ENCODE data around the gene CDH4.

CDH4 gene

GRCh38 chr20:61285691-61286090 lies 33.6 kb downstream of the CDH4 start:
- DNase-seq, result no peak

DNA sequence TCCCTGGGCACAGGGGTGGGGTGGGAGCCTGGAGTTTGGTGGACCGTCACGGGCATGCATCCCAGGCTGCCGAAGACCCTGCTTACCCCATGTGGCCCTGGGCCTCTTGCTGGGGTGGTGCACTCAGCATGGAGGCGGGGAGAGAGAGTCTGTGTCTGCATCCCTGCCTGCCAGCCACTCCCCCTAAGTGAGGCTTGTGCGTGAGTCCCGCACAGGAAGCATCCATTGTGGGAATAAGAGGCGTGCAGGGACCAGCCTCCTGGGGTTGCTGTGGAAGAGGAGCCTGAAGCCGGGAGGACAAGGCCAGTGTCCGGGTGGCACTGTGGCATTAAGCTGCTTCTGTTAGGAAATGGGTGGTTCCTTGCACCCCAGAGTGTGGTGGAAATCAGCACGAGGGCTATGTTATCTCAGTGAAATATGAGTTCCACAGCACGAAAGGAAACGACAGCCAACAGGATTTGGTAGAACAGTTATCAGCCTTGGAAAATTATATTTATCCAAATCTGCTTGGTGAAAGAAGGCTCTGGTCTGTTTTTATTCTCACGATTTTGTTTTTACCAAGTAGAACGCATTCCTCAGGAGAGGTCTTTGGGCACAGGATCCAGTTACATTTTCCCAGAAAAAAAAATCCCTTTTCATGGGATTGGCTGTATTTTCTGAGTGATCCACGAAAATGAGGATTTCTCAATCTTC lies 35.7 kb downstream of the CDH4 start:
- no peak for DNase-seq

GRCh38 chr20:61288331-61288784 lies 36.3 kb downstream of the CDH4 start:
- DNase-seq, result no peak

GRCh38 chr20:61289166-61289565 lies 37.1 kb downstream of the CDH4 start:
- DNase-seq, result no peak

- DNase-seq, result no peak
Observed at GRCh38 chr20:61290721-61291120, 38.7 kb downstream of the CDH4 start.

- DNase-seq, result no peak
Observed at GRCh38 chr20:61291166-61291829, 39.2 kb downstream of the CDH4 start.

DNA sequence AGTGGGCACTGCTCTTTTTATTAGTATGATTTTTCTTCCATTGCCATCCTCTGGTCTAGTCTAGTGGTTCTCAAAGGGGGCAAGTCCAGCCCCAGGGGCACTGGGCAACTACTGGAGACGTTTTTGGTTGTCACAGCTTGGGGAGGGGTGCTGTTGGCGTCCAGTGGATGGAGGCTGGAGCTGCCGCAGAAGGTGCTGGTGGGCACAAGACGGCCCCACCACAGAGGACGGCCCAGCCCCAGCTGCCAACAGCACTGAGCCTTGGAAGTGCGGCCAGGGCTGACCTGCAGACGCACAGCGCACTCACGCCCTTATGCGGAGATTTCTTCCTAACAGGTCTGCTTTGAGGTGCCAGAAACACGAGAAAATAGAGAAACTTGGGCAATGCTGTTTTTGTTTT lies 40.3 kb downstream of the CDH4 start:
- no peak for DNase-seq

DNA sequence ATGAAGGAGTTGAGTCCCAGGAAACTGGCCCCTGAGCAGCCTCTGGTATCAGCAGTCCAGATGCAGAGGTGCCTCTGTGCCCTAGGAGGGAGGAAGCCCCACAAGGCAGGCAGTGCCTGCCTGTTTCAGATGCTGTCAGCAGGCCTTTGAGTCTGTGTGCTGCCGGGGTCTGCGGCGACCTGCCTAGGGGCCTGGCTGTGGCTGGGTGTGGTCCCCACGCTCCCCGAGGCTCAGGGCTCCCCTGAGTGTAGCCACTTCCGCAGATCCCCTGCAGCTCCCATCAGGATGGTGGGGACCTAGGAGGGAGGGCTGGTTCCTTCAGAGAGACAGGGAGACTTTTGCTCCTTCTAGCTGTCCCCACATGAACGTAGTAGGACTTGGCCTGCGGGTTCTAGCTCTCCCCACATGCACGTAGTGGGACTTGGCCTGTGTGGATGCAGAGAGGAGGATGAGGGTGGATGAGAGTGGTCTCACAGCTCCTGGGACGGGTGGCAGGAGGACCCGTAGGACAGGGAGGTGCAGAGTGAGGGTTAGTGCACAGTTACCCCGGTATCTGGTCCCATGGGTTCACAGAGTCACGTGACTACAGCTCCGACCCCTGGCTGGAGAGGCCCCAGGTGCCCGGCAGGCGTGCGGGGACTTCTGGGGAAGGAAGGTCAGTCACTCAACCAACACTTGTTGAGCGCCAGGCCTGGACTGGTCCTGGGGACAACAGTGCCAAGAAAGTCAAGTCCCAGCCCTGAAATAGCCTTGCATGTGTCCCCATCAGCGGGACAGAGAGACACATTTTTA lies 41.0 kb downstream of the CDH4 start:
- no peak for DNase-seq

- DNase-seq, result no peak
Observed at GRCh38 chr20:61293951-61294350, 41.9 kb downstream of the CDH4 start.

DNA sequence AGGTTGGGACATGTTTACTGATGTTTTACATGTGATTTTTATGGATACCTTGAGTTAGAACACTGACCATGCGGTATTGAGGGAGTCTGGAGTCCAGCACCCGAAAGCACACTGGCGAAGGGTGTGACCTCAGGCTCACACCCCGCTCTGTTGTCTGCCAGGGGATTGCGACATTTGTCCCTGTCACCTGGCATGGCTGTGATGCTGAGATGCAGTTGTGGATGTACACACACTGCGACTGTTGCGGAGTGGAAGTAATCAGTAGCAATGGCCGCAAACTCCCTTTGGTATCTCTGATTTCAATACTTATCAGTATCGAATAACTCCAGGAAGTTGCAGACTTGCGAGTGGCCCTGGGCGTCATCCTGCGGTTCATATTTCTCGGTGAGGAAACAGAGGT lies 43.2 kb downstream of the CDH4 start:
- DNase-seq, result no peak

- no peak for DNase-seq
Observed at GRCh38 chr20:61295682-61296628, 43.9 kb downstream of the CDH4 start.

GRCh38 chr20:61296629-61297019 lies 44.6 kb downstream of the CDH4 start:
- no peak for DNase-seq

DNA sequence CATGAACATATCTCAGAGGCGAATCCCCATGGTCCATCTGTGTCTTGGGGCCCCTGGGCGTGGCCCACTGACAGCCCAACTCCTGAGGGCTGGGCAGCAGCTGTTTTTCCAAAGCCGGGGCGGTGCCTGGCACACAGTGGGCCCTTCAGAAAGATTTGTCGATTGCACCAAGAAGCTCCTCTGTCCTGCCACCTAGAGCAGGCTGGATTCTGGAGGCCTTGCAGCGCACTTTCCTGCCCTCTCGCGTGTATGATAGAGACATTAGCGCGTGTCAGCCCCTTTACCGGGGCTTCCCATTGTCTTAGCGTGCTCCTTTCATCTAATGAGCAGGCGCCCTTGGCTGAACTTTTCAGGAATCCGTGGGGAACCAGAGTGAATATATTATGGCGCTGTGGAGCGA lies 45.4 kb downstream of the CDH4 start:
- no peak for DNase-seq

DNA sequence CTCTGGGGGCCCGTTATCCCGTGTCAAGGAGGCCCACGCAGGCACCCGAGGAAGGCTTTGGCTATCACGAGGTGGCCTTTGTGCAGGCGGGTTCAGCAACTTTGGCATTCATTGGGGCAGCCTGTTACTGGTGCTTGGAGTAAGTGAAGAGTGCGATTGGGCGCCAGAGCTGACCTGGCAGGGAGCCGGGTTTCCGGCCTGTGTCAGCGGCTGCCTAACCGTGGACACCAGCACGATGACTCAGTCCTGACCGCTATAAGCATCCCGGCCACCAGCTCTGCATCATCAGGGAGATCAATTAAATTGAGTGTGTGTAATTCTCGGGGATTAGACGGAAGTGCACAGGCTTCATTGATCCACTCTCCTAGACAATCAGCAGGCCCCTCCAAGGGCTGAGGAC lies 45.9 kb downstream of the CDH4 start:
- DNase-seq, result no peak

- DNase-seq, result no peak
Observed at GRCh38 chr20:61298661-61299060, 46.6 kb downstream of the CDH4 start.

DNA sequence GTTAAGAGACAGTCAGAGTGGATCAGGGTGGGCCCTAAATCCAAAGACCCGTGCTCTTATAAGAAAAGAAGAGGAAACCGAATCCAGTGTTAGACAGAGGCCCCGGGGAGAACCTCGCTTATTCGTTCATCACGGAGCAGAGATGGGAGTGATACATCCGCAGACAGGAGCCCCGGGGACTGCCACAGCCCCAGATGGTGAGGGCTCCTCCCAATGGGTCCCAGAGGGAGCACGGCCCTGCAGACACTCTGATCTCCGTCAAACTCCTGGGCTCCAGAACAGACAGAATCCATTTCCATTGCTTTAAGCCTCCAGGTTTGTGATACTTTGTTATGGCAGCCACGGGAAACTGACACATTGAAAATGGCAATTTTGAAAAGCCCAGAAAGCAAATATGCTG lies 47.0 kb downstream of the CDH4 start:
- DNase-seq, result no peak

- DNase-seq, result no peak
Observed at GRCh38 chr20:61299618-61300017, 47.6 kb downstream of the CDH4 start.

DNA sequence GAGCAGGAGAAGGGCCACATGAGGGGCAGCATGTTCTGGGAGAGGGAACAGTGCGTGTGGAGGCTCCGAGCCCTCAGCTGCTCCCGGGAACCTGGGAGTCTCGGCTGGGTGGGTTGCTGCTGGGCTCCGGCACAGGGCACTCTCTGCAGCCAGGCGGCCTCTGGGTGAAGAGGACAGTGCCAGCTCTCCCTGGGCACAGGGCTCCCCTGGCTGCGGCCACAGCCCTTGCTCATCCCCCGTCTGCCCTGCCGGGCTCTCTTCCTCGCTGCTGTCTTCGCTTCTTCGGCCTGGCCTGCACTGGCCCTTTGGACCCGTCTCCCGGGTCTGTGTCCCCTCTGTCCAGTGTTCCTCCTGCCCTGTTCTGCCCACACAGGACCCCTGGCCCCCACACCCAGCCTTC lies 48.2 kb downstream of the CDH4 start:
- DNase-seq, result no peak

GRCh38 chr20:61300709-61301108 lies 48.6 kb downstream of the CDH4 start:
- no peak for DNase-seq

DNA sequence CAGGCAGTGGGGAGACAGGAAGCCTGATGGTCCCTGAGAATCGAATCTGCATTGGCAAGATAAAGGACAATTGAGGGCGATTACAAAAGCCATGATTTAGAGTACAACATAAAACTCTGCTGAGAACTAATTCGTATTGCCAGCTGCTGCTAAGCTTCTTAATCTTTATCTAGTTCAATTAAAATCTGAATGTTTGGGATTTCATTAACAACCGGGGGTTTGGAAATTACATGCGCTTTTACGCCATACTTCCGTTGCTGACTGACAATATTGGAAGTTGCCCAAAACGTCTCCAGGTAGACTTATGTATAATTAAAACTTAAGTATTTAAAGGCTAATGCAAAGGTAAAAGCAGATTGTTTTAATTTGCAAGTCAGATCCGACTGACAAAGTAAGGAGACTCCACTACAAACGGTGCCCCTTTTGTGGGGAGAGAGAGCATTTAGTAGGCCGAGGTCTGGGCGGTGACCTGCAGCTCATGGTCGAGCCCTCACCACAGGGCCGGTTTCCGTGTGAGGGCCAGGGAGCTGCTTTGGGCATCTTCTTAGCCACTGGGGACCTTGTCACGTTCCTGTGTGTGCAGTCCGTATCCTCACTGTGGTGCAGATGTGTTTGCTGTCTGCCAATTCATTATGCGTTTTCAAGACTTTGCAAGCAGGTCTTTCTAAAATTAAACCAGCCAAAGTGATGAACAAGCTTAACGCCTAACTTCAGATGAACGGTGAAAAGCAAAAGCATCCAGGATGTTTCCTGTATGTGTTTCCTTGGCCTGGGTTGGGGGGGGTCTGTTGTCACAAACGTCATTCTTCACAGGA lies 49.9 kb downstream of the CDH4 start:
- no peak for DNase-seq

DNA sequence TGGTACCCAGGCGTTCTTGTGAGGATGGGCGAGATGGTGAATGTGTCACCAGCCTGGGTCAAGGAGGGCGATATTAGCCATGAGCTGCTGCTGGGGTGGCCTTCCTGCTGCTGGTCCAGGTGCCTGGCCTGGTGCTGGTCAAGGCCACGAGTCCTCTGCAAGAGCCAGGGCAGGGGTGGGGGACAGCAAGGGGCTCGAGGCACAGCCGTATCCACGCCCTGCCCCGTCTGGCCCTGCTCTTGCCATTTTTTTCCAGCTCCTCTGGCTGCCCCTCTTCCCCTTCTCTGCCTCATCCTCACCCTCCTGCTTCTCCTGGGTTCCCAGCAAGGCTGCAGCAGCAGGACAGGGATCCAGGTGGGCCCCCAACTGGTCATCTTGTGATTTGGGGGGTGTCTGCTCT lies 51.2 kb downstream of the CDH4 start:
- no peak for DNase-seq

DNA sequence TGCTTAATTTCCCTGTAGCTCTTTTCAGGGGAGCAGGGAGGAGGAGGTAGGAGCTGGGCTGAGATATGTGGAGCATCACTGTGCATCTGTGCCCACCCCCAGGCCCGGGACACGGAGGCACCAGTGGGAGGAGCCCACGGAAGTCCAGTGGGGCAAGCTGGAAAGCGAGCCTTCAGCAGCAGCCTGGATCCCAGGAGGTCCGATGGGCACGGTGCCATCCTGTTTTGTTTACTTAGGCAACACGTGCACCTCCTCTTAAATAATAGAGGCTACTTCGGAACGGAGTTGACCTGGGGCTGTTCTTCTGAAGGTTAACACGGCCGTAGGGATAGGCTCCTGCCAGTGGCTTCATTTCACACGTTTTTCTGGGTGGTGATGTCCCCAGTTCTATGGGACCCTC lies 51.6 kb downstream of the CDH4 start:
- no peak for DNase-seq
